IPS-18c (cell line): ENCODE data around the gene OGG1.

Source experiments
- H3K4me3 ChIP-seq: 2 replicates; pipeline ENCODE4 v1.7.0; 2013; ENCODE audit warnings: low read depth, mild to moderate bottlenecking, low read length, moderate library complexity; ENCODE audit not compliant: insufficient read depth
- H3K9me3 ChIP-seq: one replicate; pipeline ENCODE4 v1.6.1; 2013; ENCODE audit warnings: mild to moderate bottlenecking, low read length, moderate library complexity; ENCODE audit not compliant: control insufficient read depth, insufficient read depth

Gene OGG1

DNA sequence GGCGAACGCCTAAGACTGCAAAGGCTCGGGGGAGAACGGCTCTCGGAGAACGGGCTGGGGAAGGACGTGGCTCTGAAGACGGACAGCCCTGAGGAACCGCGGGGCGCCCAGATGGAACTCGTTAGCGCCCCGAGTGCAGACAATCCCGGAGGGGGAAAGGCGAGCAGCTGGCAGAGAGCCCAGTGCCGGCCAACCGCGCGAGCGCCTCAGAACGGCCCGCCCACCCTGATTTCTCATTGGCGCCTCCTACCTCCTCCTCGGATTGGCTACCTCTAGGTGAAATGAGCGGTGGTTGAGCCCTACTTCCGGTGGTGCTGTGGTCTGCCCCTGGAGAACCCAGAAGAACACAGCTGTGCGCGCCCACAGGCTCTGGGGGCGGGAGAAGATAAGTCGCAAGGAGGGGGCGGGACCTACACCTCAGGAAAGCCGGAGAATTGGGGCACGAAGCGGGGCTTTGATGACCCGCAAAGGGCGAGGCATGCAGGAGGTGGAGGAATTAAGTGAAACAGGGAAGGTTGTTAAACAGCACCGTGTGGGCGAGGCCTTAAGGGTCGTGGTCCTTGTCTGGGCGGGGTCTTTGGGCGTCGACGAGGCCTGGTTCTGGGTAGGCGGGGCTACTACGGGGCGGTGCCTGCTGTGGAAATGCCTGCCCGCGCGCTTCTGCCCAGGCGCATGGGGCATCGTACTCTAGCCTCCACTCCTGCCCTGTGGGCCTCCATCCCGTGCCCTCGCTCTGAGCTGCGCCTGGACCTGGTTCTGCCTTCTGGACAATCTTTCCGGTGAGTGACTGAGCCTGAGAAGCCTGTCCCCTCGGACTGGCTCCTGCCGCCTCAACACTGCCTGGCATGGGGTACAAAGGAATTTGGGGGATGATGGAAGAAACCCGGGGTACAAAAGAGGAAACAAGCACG is at the start of gene OGG1:
Gene OGG1, plus strand, starts transcription at position 308 of the 911 bp plus-strand sequence. Its CDS starts 335 bp downstream, at position 643.
- Histone ChIP-seq H3K9me3 (no peaks in the 10 kb centered on the region), H3K4me3 (peak within 1 kb of the TSS; percentile 85)

GRCh38 chr3:9700536-9700935 is 49.2 kb upstream of the OGG1 start:
- Histone ChIP-seq H3K9me3 (no peaks in the 10 kb centered on the region), H3K4me3 (no peak overlapping the region)

- H3K9me3 ChIP-seq = no peaks in the 10 kb centered on the region
- no peak overlapping the region for H3K4me3 ChIP-seq
Observed at GRCh38 chr3:9701006-9701405, 48.7 kb upstream of the OGG1 start.

DNA sequence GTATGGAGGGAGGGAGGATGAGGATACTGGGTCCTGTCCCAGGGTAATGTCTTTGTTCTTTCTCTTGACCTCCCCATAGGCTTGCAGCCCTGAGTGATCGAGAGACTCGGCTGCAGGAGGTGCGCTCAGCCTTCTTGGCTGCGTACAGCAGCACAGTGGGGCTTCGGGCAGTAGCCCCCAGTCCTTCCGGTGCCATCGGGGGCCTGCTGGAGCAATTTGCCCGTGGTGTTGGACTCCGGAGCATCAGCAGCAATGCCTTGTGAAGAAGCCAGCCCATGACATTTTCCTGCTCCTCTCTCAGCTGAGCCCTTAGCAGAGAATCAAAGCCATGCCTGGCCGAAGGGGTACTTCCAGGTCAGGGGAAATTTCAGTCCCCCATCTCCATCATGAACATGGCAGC is 48.0 kb upstream of the OGG1 start:
- Histone ChIP-seq H3K9me3 (no peaks in the 10 kb centered on the region), H3K4me3 (no peak overlapping the region)

DNA sequence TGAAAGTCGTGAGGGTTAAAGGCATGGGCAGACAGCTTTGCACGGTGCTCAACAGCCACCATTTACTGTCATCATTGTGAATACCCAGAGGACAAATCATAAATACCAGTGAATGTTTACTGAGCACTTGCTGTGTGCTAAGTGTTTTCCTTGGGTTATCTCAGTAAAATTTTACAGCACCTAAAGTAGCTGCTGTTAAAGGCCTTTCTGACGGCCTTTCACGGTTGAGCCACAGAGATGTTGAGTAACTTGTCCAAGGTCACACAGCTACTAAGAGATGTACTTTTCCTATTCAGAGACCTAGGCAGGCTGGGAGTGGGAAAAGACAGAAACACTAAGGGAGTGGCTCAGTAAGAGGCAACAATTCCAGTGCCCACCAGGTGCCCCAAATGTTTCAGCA is 46.5 kb upstream of the OGG1 start:
- Histone ChIP-seq H3K9me3 (no peaks in the 10 kb centered on the region), H3K4me3 (no peak overlapping the region)

DNA sequence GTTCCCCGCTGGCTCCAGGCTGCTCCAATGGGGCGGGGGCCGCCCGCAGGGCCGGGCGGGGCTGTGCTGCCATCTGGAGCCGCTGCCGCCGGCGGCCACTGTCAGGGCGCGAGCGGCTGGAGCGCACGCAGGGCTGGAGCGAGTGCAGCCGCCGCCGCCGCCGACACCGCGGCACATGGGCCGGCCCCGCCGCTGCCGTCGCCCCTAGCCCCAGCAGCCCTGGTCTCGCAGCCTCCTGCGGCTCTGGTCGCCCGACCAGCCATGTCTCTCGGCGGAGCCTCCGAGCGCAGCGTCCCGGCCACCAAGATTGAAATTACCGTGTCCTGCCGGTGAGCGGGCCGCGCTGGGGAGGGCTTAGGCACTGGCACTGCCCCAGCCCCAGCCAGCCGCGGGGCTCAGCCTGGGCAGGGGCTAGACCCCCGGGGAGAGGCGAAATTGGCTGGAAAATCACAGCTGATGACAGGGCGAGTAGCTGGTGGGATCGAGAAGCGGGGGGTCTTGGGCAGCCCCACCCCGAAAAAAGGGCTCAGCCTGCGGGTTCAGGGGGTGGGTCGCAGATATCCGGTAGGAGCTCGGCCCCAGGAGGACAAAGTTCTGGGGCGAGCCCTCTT is 45.9 kb upstream of the OGG1 start, which contains the start of gene CPNE9:
Gene CPNE9, plus strand, starts transcription at position 98 of the 611 bp plus-strand sequence. Its CDS starts 164 bp downstream, at position 262.
- Histone ChIP-seq H3K4me3 (peak within 1 kb of the TSS; percentile 60), H3K9me3 (no peaks in the 10 kb centered on the region)

GRCh38 chr3:9704347-9705322 is 45.1 kb upstream of the OGG1 start:
- Histone ChIP-seq H3K9me3 (no peaks in the 10 kb centered on the region), H3K4me3 (peak overlapping the region; percentile 60)

DNA sequence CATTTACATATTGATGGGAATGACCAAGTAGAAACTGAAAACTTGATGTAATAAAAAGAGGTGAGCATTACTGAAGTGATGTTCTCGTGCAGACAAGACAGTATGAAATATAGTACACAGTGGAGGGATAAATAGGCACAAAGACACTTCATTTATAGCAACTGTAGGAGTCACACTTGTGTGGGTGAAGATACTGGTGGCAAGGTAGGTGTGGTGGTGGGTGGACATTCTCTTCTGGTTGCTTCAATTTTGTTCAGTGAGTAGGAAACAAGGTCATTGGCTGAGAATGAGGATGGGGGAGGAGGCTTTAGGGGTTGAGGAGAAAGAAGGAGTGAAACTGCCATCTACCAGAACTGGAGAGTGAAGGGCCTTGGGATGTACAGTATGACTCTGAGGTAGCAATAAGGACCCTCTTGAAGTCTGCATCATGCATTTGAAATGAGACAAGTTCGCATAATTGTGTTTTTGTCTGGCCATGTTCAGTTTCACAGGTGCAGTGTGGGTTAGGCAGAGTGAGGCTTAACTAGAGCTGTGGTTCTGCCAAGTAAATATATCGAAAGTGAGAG is 39.5 kb upstream of the OGG1 start:
- Histone ChIP-seq H3K4me3 (no peak overlapping the region), H3K9me3 (no peaks in the 10 kb centered on the region)

DNA sequence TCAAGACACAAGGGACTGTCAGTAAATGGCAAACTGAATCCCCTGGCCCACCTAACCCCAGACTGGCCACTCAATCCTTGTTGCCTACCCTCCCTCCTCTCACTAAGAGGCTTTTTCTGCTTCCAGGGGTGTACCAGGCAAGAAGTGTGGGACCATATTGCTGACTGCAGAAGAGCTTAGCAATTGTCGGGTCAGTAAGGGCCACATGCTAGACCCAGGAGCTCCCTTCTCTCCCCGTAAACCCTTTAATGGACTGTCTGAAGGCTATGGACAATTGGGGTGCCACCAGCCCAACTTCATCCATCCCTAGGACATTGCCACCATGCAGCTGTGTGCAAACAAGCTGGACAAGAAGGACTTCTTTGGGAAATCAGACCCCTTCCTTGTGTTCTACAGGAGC is 37.3 kb upstream of the OGG1 start:
- H3K9me3 ChIP-seq = no peaks in the 10 kb centered on the region
- H3K4me3 ChIP-seq = no peak overlapping the region

- Histone ChIP-seq H3K9me3 (no peaks in the 10 kb centered on the region), H3K4me3 (no peak overlapping the region)
Observed at GRCh38 chr3:9713142-9713541, 36.6 kb upstream of the OGG1 start.

DNA sequence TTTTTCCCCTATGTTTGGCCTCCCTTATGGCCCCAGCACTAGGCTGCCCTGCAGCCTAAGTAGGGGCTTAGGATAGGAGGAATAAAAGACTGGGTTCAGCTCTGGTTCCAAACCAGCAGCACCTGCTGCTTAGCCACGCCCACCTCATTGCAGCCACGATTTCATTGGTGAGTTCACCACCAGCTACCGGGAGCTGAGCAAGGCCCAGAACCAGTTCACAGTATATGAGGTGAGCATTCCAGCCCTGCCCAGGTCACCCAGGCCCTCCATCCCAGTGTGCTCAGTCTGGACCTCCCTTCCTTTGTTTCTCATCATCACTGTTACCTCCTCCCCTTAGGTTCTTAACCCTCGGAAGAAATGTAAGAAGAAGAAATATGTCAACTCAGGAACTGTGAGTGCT is 34.6 kb upstream of the OGG1 start:
- H3K9me3 ChIP-seq = no peaks in the 10 kb centered on the region
- no peak overlapping the region for H3K4me3 ChIP-seq

GRCh38 chr3:9715764-9716437 is 33.9 kb upstream of the OGG1 start:
- no peak overlapping the region for H3K4me3 ChIP-seq
- no peaks in the 10 kb centered on the region for H3K9me3 ChIP-seq

- H3K9me3 ChIP-seq = no peaks in the 10 kb centered on the region
Observed at GRCh38 chr3:9716801-9717555, 32.8 kb upstream of the OGG1 start.

GRCh38 chr3:9717563-9717962 is 32.2 kb upstream of the OGG1 start:
- no peaks in the 10 kb centered on the region for H3K9me3 ChIP-seq
- H3K4me3 ChIP-seq = no peak overlapping the region

More at GRCh38 chr3:9716801-9717555, 32.8 kb upstream of the OGG1 start:
- no peak overlapping the region for H3K4me3 ChIP-seq

- Histone ChIP-seq H3K4me3 (no peak overlapping the region), H3K9me3 (no peaks in the 10 kb centered on the region)
Observed at GRCh38 chr3:9718118-9718517, 31.6 kb upstream of the OGG1 start.
